Ascending aorta (tissue), 2 donors: Measurements from ENCODE around the gene SARNP. TPM values are rescaled to one million over a fixed set of nuclear protein-coding genes. Genes with fewer than 3 reads are reported as not detected.

ENCODE experiments used
- DNase-seq, 2 donors: peaks; one replicate each; pipeline ENCODE4 v3.0.0-alpha.2; 2019; ENCODE audit warnings: low spot score in 2 of 2
- H3K27ac ChIP-seq, 2 donors: fragments of 200-600 bp; sonication (generic); one replicate each; pipeline ENCODE4 v1.5.1; 2016 to 2017; ENCODE audit warnings: mild to moderate bottlenecking in 1 of 2
- H3K27me3 ChIP-seq: fragments of 200-600 bp; sonication (generic); one replicate; pipeline ENCODE4 v1.5.1; 2017
- H3K36me3 ChIP-seq, 2 donors: fragments of 200-600 bp; sonication (generic); one replicate each; pipeline ENCODE4 v1.5.1; 2016
- H3K4me1 ChIP-seq, 2 donors: fragments of 200-600 bp; sonication (generic); one replicate each; pipeline ENCODE4 v1.5.1; 2016 to 2017; ENCODE audit warnings: mild to moderate bottlenecking in 1 of 2
- H3K4me3 ChIP-seq, 2 donors: fragments of 200-600 bp; sonication (generic); one replicate each; pipeline ENCODE4 v1.5.1; 2016 to 2017; ENCODE audit warnings: mild to moderate bottlenecking in 1 of 2
- H3K9me3 ChIP-seq, 2 donors: fragments of 200-600 bp; sonication (generic); one replicate each; pipeline ENCODE4 v1.5.1; 2016
- CTCF ChIP-seq, 3 experiments: fragments of 200-600 bp in 2 of 3; fragments of 450-650 bp in 1 of 3; sonication (generic) in 2 of 3; IDR thresholded peaks; one replicate each; pipeline ENCODE4 v1.5.1; 2016 to 2019; ENCODE audit warnings: antibody characterized with exemption in 3 of 3, mild to moderate bottlenecking in 1 of 3, moderate library complexity in 1 of 3
- intact Hi-C: fragments of 100-400 bp; cut with DNase I; formaldehyde crosslinking; loops from one replicate; pipeline ENCODE4 v1.15.1; 2023
- total RNA-seq: library from RNA; depleted of rRNA; stranded (reverse); fragments of >200 nt; gene quantifications from one replicate; pipeline ENCODE4 v1.1.0, GENCODE V29; 2016

The SARNP gene
- total RNA-seq, 1 donor from 2014 or later, result 13.4 TPM

DNA sequence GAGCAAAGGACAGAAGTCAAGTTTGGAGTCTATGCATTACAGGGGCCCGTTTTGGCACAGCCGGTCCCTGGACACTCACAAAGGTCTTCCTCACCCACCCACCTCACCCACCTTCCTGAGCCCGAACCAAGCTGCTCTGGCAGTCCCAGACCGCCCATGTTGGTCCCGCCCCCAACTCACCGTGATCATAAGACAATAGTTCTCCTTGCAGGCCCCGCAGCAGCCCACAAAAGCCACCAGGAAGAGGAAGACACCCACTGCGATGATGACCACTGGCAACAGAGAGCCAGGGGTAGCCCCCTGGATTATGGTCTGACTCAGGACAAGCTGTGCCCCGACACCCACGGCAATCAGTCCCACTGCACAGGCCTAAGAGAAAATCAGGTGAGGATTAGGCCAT, 90.6 kb downstream of the SARNP start:
- Histone ChIP-seq H3K36me3 (peaks cover 19 to 39% of the 10 kb centered on the region in 2 donors), H3K4me1 (peaks cover 15 to 48% of the 10 kb centered on the region in 2 donors), H3K9me3 (no peaks in the 10 kb centered on the region), H3K27ac (peak overlapping the region; percentile 99), H3K27me3 (no peaks in the 10 kb centered on the region), H3K4me3 (peak overlapping the region; percentile 80 to 98)
- intact Hi-C loops, result loop anchor here (10.0 kb wide), 1 partner anchor 1302 kb away; no protein-coding TSS in a partner anchor
- no peak for DNase-seq
- no peak for TF ChIP-seq CTCF (IDR thresholded peaks at IDR 0.05)

GRCh38 chr12:55725556-55725955, 92.0 kb downstream of the SARNP start:
- Histone ChIP-seq H3K4me3 (no peak overlapping the region), H3K36me3 (peaks cover 19 to 39% of the 10 kb centered on the region in 2 donors), H3K4me1 (peaks cover 26 to 52% of the 10 kb centered on the region in 2 donors), H3K27ac (peak overlapping the region; percentile 54 to 99), H3K27me3 (no peaks in the 10 kb centered on the region), H3K9me3 (no peaks in the 10 kb centered on the region)
- intact Hi-C loops, result loop anchor here (10.0 kb wide), 1 partner anchor 1301 kb away; no protein-coding TSS in a partner anchor
- no peak for DNase-seq
- no peak for TF ChIP-seq CTCF (IDR thresholded peaks at IDR 0.05)

DNA sequence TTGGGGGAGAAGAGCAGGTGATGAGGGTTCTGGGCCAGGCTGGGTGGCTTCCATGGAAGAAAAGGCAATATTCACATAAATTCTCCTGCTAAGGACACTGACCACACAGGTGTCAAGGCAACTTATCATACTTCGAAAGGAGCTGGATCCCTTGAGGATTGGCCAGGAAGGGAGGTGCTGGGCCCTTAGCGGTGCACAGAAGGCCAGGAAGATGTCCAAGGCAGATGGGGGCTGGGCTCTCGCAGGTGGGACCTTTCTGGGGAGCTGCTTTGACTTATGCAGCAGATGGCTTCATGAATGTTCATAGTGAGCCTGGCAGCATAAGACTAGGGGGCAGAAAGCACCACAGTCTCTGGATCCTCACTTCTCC, 92.6 kb downstream of the SARNP start:
- intact Hi-C loops, result loop anchor here (5.0 to 10.0 kb wide), 2 partner anchors 68 to 1300 kb away; no protein-coding TSS in a partner anchor
- H3K27me3 ChIP-seq, result no peaks in the 10 kb centered on the region
- no peak for TF ChIP-seq CTCF (IDR thresholded peaks at IDR 0.05)
- no peak overlapping the region for H3K4me3 ChIP-seq
- H3K9me3 ChIP-seq, result no peaks in the 10 kb centered on the region
- DNase-seq, result peak in 1 of 2 donors; percentile 62
- H3K27ac ChIP-seq, result peak overlapping the region; percentile 54 to 63
- H3K4me1 ChIP-seq, result peaks cover 24 to 50% of the 10 kb centered on the region in 2 donors
- H3K36me3 ChIP-seq, result peaks cover 19 to 39% of the 10 kb centered on the region in 2 donors

GRCh38 chr12:55724226-55724939, 93.1 kb downstream of the SARNP start:
- peak; percentile 64 to 69 (median 68) for TF ChIP-seq CTCF (IDR thresholded peaks at IDR 0.05)
- H3K27me3 ChIP-seq, result no peaks in the 10 kb centered on the region
- peak; percentile 39 to 88 for DNase-seq
- intact Hi-C loops, result loop anchor here (5.0 to 10.0 kb wide), 2 partner anchors 67 to 1300 kb away; no protein-coding TSS in a partner anchor
- peak overlapping the region; percentile 54 to 63 for H3K27ac ChIP-seq
- H3K36me3 ChIP-seq, result peaks cover 19 to 39% of the 10 kb centered on the region in 2 donors
- no peaks in the 10 kb centered on the region for H3K9me3 ChIP-seq
- peaks cover 28 to 55% of the 10 kb centered on the region in 2 donors for H3K4me1 ChIP-seq
- H3K4me3 ChIP-seq, result no peak overlapping the region

DNA sequence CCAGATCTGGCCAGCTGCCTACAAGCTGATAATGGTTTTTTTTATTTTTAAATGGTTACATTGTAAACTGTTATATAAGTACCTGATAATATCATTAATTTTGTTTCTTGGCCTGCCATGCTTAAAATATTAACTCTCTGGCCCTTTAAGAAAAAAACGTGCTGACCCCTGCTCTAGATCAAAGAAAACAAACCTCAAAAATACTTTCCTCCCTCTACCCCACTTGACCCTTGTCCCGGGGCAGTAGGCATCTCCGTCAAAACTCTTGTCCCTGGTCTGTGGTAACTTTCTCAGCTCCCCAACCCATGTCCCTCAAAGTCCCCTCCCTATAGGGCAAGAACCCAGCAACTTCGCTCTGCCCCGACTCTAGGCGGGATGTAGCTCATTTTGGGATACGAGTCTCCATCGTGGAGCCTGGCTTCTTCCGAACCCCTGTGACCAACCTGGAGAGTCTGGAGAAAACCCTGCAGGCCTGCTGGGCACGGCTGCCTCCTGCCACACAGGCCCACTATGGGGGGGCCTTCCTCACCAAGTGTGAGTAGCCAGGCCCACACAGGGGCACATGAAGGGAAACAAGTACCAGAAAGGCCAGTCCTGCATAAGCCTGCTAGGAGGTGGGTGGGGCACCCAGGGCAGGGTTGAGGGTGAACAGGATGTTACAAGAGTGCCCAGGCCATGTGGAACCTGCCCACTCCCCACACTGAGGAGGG, 93.9 kb downstream of the SARNP start:
- H3K9me3 ChIP-seq, result no peaks in the 10 kb centered on the region
- DNase-seq, result no peak
- H3K4me3 ChIP-seq, result no peak overlapping the region
- no peak for TF ChIP-seq CTCF (IDR thresholded peaks at IDR 0.05)
- peaks cover 19 to 39% of the 10 kb centered on the region in 2 donors for H3K36me3 ChIP-seq
- H3K4me1 ChIP-seq, result peaks cover 35 to 63% of the 10 kb centered on the region in 2 donors
- intact Hi-C loops, result loop anchor here (5.0 to 10.0 kb wide), 2 partner anchors 66 to 1299 kb away; no protein-coding TSS in a partner anchor
- H3K27ac ChIP-seq, result peak overlapping the region; percentile 54 to 63
- H3K27me3 ChIP-seq, result no peaks in the 10 kb centered on the region
